Measurements from ENCODE around the gene BET1.

GRCh38 chr7:94040254-94040653, 36.1 kb upstream of the BET1 start:
- TF ChIP-seq YY1 (IDR thresholded peaks at IDR 0.05; ENCODE audit: insufficient read depth, insufficient read length) (no peak), ZNF274 (IDR thresholded peaks at IDR 0.05; ENCODE audit: low read depth, low read length) (no peak), SUZ12 (IDR thresholded peaks at IDR 0.05; ENCODE audit: extremely low read depth, insufficient read depth, insufficient read length) (no peak)

Measured in NT2/D1 (cell line).